Liver (tissue), 9 donors: ENCODE data around the gene SIK3. TPM values are rescaled to one million over a fixed set of nuclear protein-coding genes. Genes with fewer than 3 reads are reported as not detected.

Experiments
- DNase-seq: peaks from one replicate; pipeline ENCODE4 v3.0.0-alpha.2; 2017; ENCODE audit warnings: low spot score
- H3K27ac ChIP-seq, 2 donors: one replicate each; pipeline ENCODE4 v1.7.0; 2013; ENCODE audit warnings: inconsistent platforms in 2 of 2, low read length in 2 of 2, control low read depth in 1 of 2, low read depth in 1 of 2, mild to moderate bottlenecking in 1 of 2
- H3K27me3 ChIP-seq, 4 donors: one replicate each; pipeline versions ENCODE4 v1.6.1 to v1.7.0; 2013; ENCODE audit warnings: low read length in 3 of 4, inconsistent platforms in 1 of 4, mild to moderate bottlenecking in 1 of 4, moderate library complexity in 1 of 4; ENCODE audit not compliant: control insufficient read depth in 4 of 4, insufficient read depth in 4 of 4
- H3K36me3 ChIP-seq, 4 donors: one replicate each; pipeline versions ENCODE4 v1.6.1 to v1.7.0; 2013; ENCODE audit warnings: low read length in 3 of 4, mild to moderate bottlenecking in 3 of 4, low read depth in 1 of 4, moderate library complexity in 1 of 4; ENCODE audit not compliant: control insufficient read depth in 4 of 4, insufficient read depth in 3 of 4
- H3K4me1 ChIP-seq, 4 donors: one replicate each; pipeline versions ENCODE4 v1.6.1 to v1.7.0; 2013; ENCODE audit warnings: low read length in 3 of 4, mild to moderate bottlenecking in 3 of 4, moderate library complexity in 1 of 4; ENCODE audit not compliant: control insufficient read depth in 4 of 4, insufficient read depth in 4 of 4
- H3K4me3 ChIP-seq, 3 donors: one replicate each; pipeline versions ENCODE4 v1.6.1 to v1.7.0; 2013; ENCODE audit warnings: low read length in 3 of 3, control low read depth in 1 of 3, low read depth in 1 of 3, mild to moderate bottlenecking in 1 of 3
- H3K9ac ChIP-seq, 2 donors: one replicate each; pipeline ENCODE4 v1.7.0; 2013; ENCODE audit warnings: low read length in 2 of 2, mild to moderate bottlenecking in 2 of 2, moderate library complexity in 2 of 2, control low read depth in 1 of 2, low read depth in 1 of 2
- H3K9me3 ChIP-seq, 4 donors: one replicate each; pipeline versions ENCODE4 v1.6.1 to v1.7.0; 2013; ENCODE audit warnings: low read length in 3 of 4; ENCODE audit not compliant: control insufficient read depth in 4 of 4
- EGR1 ChIP-seq, 2 donors: IDR thresholded peaks; 2 replicates each; pipeline ENCODE4 v1.6.1; 2016 to 2018; ENCODE audit warnings: antibody characterized with exemption in 2 of 2, low read depth in 2 of 2
- FOXA1 ChIP-seq: IDR thresholded peaks from 2 replicates; pipeline ENCODE4 v1.6.1; 2016; ENCODE audit warnings: antibody characterized with exemption
- FOXA2 ChIP-seq: IDR thresholded peaks from 2 replicates; pipeline ENCODE4 v1.6.1; 2016; ENCODE audit warnings: antibody characterized with exemption
- GABPA ChIP-seq, 2 donors: IDR thresholded peaks in 1 of 2; conservative IDR thresholded peaks in 1 of 2; 2 replicates each; pipeline ENCODE4 v1.6.1; 2016; ENCODE audit warnings: antibody characterized with exemption in 2 of 2, mild to moderate bottlenecking in 1 of 2, moderate library complexity in 1 of 2
- HNF4A ChIP-seq, 2 donors: conservative IDR thresholded peaks; 2 replicates each; pipeline ENCODE4 v1.6.1; 2016; ENCODE audit warnings: antibody characterized with exemption in 2 of 2, mild to moderate bottlenecking in 2 of 2
- JUND ChIP-seq, 2 donors: IDR thresholded peaks; 2 replicates each; pipeline ENCODE4 v1.6.1; 2016; ENCODE audit warnings: antibody characterized with exemption in 2 of 2
- NR2F2 ChIP-seq: IDR thresholded peaks from 2 replicates; pipeline ENCODE4 v1.6.1; 2016; ENCODE audit warnings: antibody characterized with exemption
- RAD21 ChIP-seq, 2 donors: IDR thresholded peaks; 2 replicates each; pipeline ENCODE4 v1.6.1; 2016; ENCODE audit warnings: antibody characterized with exemption in 2 of 2, mild to moderate bottlenecking in 2 of 2
- RXRA ChIP-seq, 2 donors: IDR thresholded peaks; 2 replicates each; pipeline ENCODE4 v1.6.1; 2017 to 2018; ENCODE audit warnings: antibody characterized with exemption in 2 of 2, mild to moderate bottlenecking in 1 of 2
- SP1 ChIP-seq: IDR thresholded peaks from 2 replicates; pipeline ENCODE4 v1.6.1; 2018; ENCODE audit warnings: antibody characterized with exemption, mild to moderate bottlenecking
- TAF1 ChIP-seq: conservative IDR thresholded peaks from 2 replicates; pipeline ENCODE4 v1.6.1; 2016; ENCODE audit warnings: antibody characterized with exemption, mild to moderate bottlenecking
- YY1 ChIP-seq: IDR thresholded peaks from 2 replicates; pipeline ENCODE4 v1.6.1; 2016; ENCODE audit warnings: antibody characterized with exemption, mild to moderate bottlenecking
- WGBS: extraction: QIAGEN DNeasy Blood & Tissue Kit; methylation state at CpG from one replicate; pipeline ENCODE4 v1.1.7; 2013; 5-methylcytosine and 5-hydroxymethylcytosine counted together
- polyA plus RNA-seq, 2 donors: library from polyadenylated mRNA; stranded (reverse) in 1 of 2; unstranded in 1 of 2; fragments of 200-250 nt in 1 of 2; fragments of >200 nt in 1 of 2; fragmentation: Nextera tagmentation in 1 of 2; extraction: Ambion mirVana in 1 of 2; gene quantifications; one replicate each; pipeline versions ENCODE4 v1.2.1 to v1.2.3, GENCODE V29; 2013 to 2015
- total RNA-seq, 2 donors: library from RNA; depleted of rRNA; stranded (reverse); fragments of >200 nt; gene quantifications; one replicate each; pipeline ENCODE4 v1.2.3, GENCODE V29; 2014
- TF ChIP-seq, protein P1 (sequence below): IDR thresholded peaks from 2 replicates; pipeline ENCODE4 v1.6.1; 2016; ENCODE audit warnings: antibody characterized with exemption
- TF ChIP-seq, protein P2 (sequence below): fragments of 150-350 bp; IDR thresholded peaks from 2 replicates; pipeline ENCODE4 v1.5.1; 2017; ENCODE audit warnings: improper control_type of control experiment, low read depth, low read length; ENCODE audit not compliant: missing input control
- TF ChIP-seq, protein P3 (sequence below): IDR thresholded peaks from 2 replicates; pipeline ENCODE4 v1.6.1; 2016; ENCODE audit warnings: antibody characterized with exemption
- TF ChIP-seq, protein P4 (sequence below): IDR thresholded peaks from 2 replicates; pipeline ENCODE4 v1.6.1; 2016; ENCODE audit warnings: antibody characterized with exemption
- TF ChIP-seq, protein P5 (sequence below): IDR thresholded peaks from 2 replicates; pipeline ENCODE4 v1.6.1; 2016; ENCODE audit warnings: antibody characterized with exemption, mild to moderate bottlenecking
- donor health status: healthy.
- donor health status: healthy.
- donor health status: healthy.
- donor health status: healthy.
- donor health status: healthy.

The SIK3 gene
- total and polyA plus RNA-seq, 4 donors, result 6.9 to 52.4 (median 14.4) TPM

DNA sequence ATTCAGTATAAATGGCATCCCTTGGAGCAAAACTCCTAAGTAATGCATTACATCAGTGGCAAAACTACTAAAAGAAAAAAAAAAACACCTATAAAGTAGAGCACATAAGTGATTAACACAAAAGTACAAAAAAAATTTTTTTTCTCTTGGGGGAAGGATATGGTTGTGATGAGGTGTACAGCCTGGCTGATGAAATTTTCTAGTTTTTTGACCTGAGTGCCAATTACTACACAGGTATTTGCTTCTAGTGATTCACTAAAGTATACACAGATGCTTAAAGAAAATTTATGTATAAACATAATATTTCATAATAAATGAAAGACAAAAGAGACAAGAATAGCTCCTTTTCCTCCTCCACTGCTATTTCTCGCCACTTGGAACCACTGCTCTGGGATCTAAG, 189.0 kb downstream of the SIK3 start:
- Histone ChIP-seq H3K27ac (no peak overlapping the region), H3K9me3 (no peaks in the 10 kb centered on the region), H3K9ac (no peak overlapping the region), H3K4me3 (no peak overlapping the region), H3K4me1 (peaks cover 0 to 4% (median 3%) of the 10 kb centered on the region in 4 donors), H3K36me3 (peaks cover 0 to 8% (median 0%) of the 10 kb centered on the region in 4 donors), H3K27me3 (no peaks in the 10 kb centered on the region)
- TF ChIP-seq HNF4A (conservative IDR thresholded peaks at IDR 0.05) (no peak), FOXA1 (no peak), JUND (IDR thresholded peaks at IDR 0.05) (no peak), RAD21 (IDR thresholded peaks at IDR 0.05) (no peak), GABPA (IDR thresholded peaks at IDR 0.05 in 1 of 2, conservative IDR thresholded peaks at IDR 0.05 in 1 of 2) (no peak), SP1 (no peak)
- TF ChIP-seq, protein P1, sequence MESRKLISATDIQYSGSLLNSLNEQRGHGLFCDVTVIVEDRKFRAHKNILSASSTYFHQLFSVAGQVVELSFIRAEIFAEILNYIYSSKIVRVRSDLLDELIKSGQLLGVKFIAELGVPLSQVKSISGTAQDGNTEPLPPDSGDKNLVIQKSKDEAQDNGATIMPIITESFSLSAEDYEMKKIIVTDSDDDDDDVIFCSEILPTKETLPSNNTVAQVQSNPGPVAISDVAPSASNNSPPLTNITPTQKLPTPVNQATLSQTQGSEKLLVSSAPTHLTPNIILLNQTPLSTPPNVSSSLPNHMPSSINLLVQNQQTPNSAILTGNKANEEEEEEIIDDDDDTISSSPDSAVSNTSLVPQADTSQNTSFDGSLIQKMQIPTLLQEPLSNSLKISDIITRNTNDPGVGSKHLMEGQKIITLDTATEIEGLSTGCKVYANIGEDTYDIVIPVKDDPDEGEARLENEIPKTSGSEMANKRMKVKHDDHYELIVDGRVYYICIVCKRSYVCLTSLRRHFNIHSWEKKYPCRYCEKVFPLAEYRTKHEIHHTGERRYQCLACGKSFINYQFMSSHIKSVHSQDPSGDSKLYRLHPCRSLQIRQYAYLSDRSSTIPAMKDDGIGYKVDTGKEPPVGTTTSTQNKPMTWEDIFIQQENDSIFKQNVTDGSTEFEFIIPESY, result no peak
- TF ChIP-seq, protein P2, sequence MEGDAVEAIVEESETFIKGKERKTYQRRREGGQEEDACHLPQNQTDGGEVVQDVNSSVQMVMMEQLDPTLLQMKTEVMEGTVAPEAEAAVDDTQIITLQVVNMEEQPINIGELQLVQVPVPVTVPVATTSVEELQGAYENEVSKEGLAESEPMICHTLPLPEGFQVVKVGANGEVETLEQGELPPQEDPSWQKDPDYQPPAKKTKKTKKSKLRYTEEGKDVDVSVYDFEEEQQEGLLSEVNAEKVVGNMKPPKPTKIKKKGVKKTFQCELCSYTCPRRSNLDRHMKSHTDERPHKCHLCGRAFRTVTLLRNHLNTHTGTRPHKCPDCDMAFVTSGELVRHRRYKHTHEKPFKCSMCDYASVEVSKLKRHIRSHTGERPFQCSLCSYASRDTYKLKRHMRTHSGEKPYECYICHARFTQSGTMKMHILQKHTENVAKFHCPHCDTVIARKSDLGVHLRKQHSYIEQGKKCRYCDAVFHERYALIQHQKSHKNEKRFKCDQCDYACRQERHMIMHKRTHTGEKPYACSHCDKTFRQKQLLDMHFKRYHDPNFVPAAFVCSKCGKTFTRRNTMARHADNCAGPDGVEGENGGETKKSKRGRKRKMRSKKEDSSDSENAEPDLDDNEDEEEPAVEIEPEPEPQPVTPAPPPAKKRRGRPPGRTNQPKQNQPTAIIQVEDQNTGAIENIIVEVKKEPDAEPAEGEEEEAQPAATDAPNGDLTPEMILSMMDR, result no peak
- 88% methylated on average over 1 of the region's 1 CpG for WGBS
- DNase-seq, result no peak

DNA sequence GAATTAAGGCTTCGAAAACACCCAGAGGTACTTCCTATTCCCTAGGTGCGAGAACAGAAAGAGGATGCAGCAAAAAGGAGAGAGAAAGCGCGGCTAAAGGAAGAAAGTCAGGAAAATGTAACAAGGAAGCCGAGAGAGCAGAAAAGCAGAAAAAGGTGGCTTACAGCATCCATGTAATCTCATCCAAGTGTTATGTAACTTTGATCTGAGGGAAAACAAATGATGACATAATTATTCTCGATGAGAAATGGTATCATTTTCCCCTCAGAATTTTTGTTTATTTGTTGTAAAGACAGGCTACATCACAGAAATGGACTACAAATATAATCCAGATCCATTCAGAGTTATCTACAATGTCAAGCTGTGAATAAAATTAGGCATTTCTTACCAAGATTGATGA, 191.7 kb downstream of the SIK3 start:
- Histone ChIP-seq H3K27ac (no peak overlapping the region), H3K4me1 (peaks cover 0 to 4% (median 0%) of the 10 kb centered on the region in 4 donors), H3K4me3 (no peak overlapping the region), H3K9me3 (no peaks in the 10 kb centered on the region), H3K27me3 (no peaks in the 10 kb centered on the region), H3K36me3 (peaks cover 0 to 8% (median 0%) of the 10 kb centered on the region in 4 donors), H3K9ac (no peak overlapping the region)
- no peak for DNase-seq
- TF ChIP-seq GABPA (IDR thresholded peaks at IDR 0.05 in 1 of 2, conservative IDR thresholded peaks at IDR 0.05 in 1 of 2) (no peak), FOXA2 (no peak), FOXA1 (no peak), YY1 (no peak), EGR1 (IDR thresholded peaks at IDR 0.05; ENCODE audit: low read depth in 2 of 2) (no peak), HNF4A (conservative IDR thresholded peaks at IDR 0.05) (no peak), NR2F2 (no peak), RXRA (IDR thresholded peaks at IDR 0.05) (no peak), JUND (IDR thresholded peaks at IDR 0.05) (no peak), SP1 (no peak), TAF1 (no peak), RAD21 (IDR thresholded peaks at IDR 0.05) (no peak)
- TF ChIP-seq, protein P3, sequence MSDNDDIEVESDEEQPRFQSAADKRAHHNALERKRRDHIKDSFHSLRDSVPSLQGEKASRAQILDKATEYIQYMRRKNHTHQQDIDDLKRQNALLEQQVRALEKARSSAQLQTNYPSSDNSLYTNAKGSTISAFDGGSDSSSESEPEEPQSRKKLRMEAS, result no peak
- TF ChIP-seq, protein P4, sequence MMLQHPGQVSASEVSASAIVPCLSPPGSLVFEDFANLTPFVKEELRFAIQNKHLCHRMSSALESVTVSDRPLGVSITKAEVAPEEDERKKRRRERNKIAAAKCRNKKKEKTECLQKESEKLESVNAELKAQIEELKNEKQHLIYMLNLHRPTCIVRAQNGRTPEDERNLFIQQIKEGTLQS, result no peak
- TF ChIP-seq, protein P1, result no peak
- TF ChIP-seq, protein P2, result no peak
- TF ChIP-seq, protein P5, sequence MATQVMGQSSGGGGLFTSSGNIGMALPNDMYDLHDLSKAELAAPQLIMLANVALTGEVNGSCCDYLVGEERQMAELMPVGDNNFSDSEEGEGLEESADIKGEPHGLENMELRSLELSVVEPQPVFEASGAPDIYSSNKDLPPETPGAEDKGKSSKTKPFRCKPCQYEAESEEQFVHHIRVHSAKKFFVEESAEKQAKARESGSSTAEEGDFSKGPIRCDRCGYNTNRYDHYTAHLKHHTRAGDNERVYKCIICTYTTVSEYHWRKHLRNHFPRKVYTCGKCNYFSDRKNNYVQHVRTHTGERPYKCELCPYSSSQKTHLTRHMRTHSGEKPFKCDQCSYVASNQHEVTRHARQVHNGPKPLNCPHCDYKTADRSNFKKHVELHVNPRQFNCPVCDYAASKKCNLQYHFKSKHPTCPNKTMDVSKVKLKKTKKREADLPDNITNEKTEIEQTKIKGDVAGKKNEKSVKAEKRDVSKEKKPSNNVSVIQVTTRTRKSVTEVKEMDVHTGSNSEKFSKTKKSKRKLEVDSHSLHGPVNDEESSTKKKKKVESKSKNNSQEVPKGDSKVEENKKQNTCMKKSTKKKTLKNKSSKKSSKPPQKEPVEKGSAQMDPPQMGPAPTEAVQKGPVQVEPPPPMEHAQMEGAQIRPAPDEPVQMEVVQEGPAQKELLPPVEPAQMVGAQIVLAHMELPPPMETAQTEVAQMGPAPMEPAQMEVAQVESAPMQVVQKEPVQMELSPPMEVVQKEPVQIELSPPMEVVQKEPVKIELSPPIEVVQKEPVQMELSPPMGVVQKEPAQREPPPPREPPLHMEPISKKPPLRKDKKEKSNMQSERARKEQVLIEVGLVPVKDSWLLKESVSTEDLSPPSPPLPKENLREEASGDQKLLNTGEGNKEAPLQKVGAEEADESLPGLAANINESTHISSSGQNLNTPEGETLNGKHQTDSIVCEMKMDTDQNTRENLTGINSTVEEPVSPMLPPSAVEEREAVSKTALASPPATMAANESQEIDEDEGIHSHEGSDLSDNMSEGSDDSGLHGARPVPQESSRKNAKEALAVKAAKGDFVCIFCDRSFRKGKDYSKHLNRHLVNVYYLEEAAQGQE, result no peak
- 71% methylated on average over 6 of the region's 6 CpGs for WGBS
